Activated T-cell treated with anti-CD3 and anti-CD28 coated beads, Interleukin-2, amount 50 U/mL, for 72 hours (primary cell): Measurements from ENCODE around the gene MRPL43. TPM values are rescaled to one million over a fixed set of nuclear protein-coding genes. Genes with fewer than 3 reads are reported as not detected.
A peak's percentile ranks its signal among the peaks of the same experiment; 100 is the strongest.
"Not testable (repeated sequence)": the region's sequence is repeated elsewhere in the genome, so short reads cannot be mapped to it uniquely, and the experiment has no call there.

Source experiments
- ATAC-seq, 2 donors: fragments of 150-1000 bp; cut with Tn5 transposase; replicated peaks in 1 of 2; 2 replicates each; pipeline ENCODE4 v1.10.0; 2021; ENCODE audit warnings: moderate library complexity in 2 of 2, mild to moderate bottlenecking in 1 of 2
- DNase-seq, 2 donors: peaks; one replicate each; pipeline ENCODE4 v3.0.0; 2021 to 2022; ENCODE audit warnings: mixed read lengths in 1 of 2
- H3K27ac Mint-ChIP-seq: one replicate; pipeline ENCODE4 v1.8.0; 2022; ENCODE audit warnings: mild to moderate bottlenecking, moderate library complexity, mixed read lengths
- H3K27me3 Mint-ChIP-seq: one replicate; pipeline ENCODE4 v1.8.0; 2022; ENCODE audit warnings: low read depth, mixed read lengths
- H3K36me3 Mint-ChIP-seq, 2 donors: one replicate each; pipeline ENCODE4 v1.8.0; 2022; ENCODE audit warnings: mixed read lengths in 2 of 2, mild to moderate bottlenecking in 1 of 2; ENCODE audit not compliant: insufficient read depth in 2 of 2
- H3K4me1 Mint-ChIP-seq: one replicate; pipeline ENCODE4 v1.8.0; 2022; ENCODE audit warnings: low read depth, mixed read lengths
- H3K4me3 Mint-ChIP-seq, 2 donors: one replicate each; pipeline ENCODE4 v1.8.0; 2022; ENCODE audit warnings: mild to moderate bottlenecking in 2 of 2, mixed read lengths in 2 of 2, moderate library complexity in 2 of 2
- H3K9me3 Mint-ChIP-seq, 2 donors: one replicate each; pipeline ENCODE4 v1.8.0; 2022; ENCODE audit warnings: mixed read lengths in 2 of 2
- total RNA-seq, 2 donors: library from RNA; stranded (reverse); gene quantifications; one replicate each; pipeline ENCODE4 v1.2.3, GENCODE V29; 2022

MRPL43 gene
- 10 to 100 TPM; 38.2 to 41.7 TPM for total RNA-seq

DNA sequence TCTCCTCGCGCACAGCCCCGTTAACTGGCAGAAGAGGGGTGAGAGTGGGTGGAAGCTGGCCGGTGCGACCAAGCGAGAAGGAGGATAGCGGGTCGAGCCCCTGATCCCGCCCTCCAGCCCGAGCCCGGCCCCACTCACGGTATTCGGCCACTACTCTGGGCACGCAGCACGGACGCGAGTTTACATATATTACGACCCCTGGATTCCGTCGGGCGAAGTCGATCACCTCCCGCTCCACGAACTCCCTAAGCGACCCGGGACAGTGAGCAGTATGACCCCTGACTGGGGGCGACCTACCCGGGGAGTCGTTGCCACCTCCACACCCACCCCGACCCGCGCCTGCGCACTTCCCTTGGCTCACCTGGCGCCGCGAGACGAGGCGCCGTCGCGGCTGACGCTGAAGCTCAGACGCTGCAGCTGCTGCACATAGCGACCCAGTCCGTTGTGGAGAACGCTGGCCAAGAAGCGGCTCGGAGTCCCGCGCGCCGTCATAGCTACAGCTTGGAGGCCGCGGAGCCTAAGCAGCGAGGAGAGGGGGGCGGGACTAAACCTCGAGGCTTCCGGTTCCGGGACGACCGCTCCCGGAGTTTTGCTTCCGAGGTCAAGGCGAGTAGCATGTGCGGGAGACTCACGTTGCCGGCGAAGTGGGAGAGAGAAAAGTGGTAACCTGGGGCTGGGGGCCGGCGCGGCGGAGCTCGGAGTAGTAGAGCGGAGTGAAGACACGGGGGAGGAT, at the start of gene MRPL43, which contains the start of gene TWNK:
Gene MRPL43, minus strand, starts transcription at position 546 of the 733 bp plus-strand sequence. Its CDS starts 54 bp downstream, at position 492.
Gene TWNK, plus strand, starts transcription at position 592 of the 733 bp plus-strand sequence. CDS start 668 bp downstream, outside the sequence.
- peak; percentile 97 to 98 for ATAC-seq
- Mint-ChIP-seq H3K4me3 (peak within 1 kb of the TSS; percentile 94 to 98), H3K36me3 (peaks cover 10 to 17% of the 10 kb centered on the region in 2 donors), H3K27me3 (no peaks in the 10 kb centered on the region), H3K9me3 (no peaks in the 10 kb centered on the region), H3K4me1 (peaks cover 52% of the 10 kb centered on the region), H3K27ac (peak within 1 kb of the TSS; percentile 86)
- peak; percentile 87 to 89 for DNase-seq

DNA sequence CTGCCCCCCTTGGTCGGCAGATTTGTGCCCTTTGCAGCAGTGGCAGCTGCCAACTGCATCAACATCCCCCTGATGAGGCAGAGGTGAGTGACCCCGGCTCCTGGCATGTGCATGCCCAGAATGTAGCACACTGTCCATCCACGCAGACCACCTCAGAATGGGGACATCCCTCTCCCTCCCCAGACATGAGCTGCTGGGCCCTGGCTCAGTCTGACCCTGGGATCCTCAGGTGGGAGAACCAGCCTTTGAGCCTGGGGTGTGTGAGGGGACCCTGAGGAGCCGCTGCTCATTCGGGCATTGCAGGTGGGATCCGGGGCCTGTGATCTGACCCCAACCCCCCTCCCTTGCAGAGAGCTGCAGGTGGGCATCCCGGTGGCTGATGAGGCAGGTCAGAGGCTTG, 49.4 kb upstream of the MRPL43 start:
- no peak for ATAC-seq
- no peaks in the 10 kb centered on the region for H3K9me3 Mint-ChIP-seq

DNA sequence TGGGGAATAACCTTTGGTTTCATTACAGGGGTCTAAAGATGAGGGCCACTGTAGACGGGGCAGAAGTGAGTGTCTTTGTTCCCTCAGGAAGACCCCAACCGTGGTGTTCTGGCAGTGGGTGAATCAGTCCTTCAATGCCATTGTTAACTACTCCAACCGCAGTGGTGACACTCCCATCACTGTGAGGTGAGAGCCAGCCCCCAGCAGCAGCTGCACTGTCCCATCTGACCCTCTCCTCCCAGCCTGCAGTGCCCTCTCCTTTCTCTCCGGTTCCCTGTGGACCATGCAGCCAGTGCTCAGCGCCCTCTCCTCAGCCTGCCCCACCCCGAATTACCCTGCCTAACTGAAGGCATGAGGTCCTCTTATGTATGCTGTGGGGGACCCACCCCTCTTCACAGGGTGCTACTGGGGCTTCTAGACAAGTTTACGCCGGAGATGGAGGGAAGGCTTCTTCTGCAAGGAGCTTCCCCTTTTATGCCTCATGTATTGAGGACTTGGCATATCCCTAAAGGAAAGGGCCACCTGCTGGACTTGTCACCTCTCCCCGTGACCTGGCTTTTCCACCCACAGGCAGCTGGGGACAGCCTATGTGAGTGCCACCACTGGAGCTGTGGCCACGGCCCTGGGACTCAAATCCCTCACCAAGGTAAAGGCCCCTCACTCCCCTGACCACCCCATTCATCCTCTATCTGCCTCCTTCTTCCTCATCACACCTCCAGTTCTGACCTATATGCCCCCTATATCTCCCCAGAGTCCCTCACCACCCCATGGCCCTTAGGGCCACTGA, 48.8 kb upstream of the MRPL43 start:
- no peak for DNase-seq
- no peak overlapping the region for H3K4me3 Mint-ChIP-seq
- H3K4me1 Mint-ChIP-seq = peaks cover 18% of the 10 kb centered on the region
- H3K27ac Mint-ChIP-seq = no peak overlapping the region
- no peak for ATAC-seq
- no peaks in the 10 kb centered on the region for H3K36me3 Mint-ChIP-seq
- no peaks in the 10 kb centered on the region for H3K9me3 Mint-ChIP-seq
- no peaks in the 10 kb centered on the region for H3K27me3 Mint-ChIP-seq

More for the DNA sequence above, 49.4 kb upstream of the MRPL43 start:
- H3K36me3 Mint-ChIP-seq = no peaks in the 10 kb centered on the region
- no peaks in the 10 kb centered on the region for H3K27me3 Mint-ChIP-seq
- no peak overlapping the region for H3K4me3 Mint-ChIP-seq
- no peak for DNase-seq
- peaks cover 15% of the 10 kb centered on the region for H3K4me1 Mint-ChIP-seq
- H3K27ac Mint-ChIP-seq = no peak overlapping the region

DNA sequence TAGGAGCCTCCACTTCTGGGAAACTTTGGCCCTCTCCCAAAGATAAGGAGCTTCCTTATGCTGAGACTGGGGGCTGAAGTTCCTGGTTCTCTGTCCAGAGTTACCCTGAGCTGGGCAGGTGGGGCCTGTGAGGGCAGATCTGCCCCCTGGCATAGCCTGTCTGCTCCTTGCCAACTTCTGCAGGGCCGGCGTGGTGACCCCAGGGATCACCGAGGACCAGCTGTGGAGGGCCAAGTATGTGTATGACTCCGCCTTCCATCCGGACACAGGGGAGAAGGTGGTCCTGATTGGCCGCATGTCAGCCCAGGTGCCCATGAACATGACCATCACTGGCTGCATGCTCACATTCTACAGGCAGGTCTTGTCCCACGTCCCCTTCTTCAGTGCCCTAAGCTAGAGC, 48.0 kb upstream of the MRPL43 start:
- H3K4me1 Mint-ChIP-seq = peaks cover 18% of the 10 kb centered on the region
- no peaks in the 10 kb centered on the region for H3K9me3 Mint-ChIP-seq
- no peaks in the 10 kb centered on the region for H3K36me3 Mint-ChIP-seq
- no peak overlapping the region for H3K4me3 Mint-ChIP-seq
- no peaks in the 10 kb centered on the region for H3K27me3 Mint-ChIP-seq
- ATAC-seq (no peak), DNase-seq (no peak)
- H3K27ac Mint-ChIP-seq = no peak overlapping the region

DNA sequence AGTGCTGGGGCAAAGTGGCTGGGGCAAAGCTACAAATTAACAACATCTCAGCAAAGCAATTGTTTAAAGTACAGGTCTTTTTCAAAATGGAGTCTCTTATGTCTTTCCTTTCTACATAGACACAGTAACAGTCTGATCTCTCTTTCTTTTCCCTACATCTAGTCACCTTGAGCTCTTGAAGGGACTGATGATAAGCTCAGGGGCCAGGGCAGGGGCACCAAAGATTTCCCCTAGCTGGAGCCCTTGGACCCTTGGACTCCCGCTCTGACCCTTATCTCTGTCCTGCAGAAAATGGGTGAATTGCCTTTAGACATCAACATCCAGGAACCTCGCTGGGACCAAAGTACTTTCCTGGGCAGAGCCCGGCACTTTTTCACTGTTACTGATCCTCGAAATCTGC, 47.1 kb upstream of the MRPL43 start:
- peaks cover 18% of the 10 kb centered on the region for H3K4me1 Mint-ChIP-seq
- H3K4me3 Mint-ChIP-seq, H3K9me3 Mint-ChIP-seq, ATAC-seq, H3K27me3 Mint-ChIP-seq, DNase-seq, H3K27ac Mint-ChIP-seq, H3K36me3 Mint-ChIP-seq: not testable (repeated sequence)

DNA sequence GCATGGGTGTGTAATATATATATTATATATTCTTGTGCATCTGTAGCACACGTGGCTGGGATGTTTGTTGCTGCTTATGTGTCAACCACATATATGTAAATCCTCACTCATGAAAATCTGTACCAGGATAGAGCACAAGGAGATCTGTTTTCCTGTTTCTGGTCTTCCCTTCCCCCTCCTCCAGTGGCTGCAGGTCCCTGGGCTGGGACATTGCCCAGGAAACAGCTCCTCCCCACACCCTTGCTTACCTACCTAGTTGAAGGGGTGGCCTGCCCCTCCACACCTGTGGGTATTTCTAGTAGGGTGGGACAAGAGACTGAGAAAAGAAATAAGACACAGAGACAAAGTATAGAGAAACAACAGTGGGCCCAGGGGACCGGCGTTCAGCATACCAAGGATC, 46.0 kb upstream of the MRPL43 start:
- DNase-seq = no peak
- Mint-ChIP-seq H3K9me3 (no peaks in the 10 kb centered on the region), H3K36me3 (no peaks in the 10 kb centered on the region), H3K4me3 (peak overlapping the region; percentile 20 to 56), H3K27ac (no peak overlapping the region), H3K27me3 (peaks cover 7% of the 10 kb centered on the region), H3K4me1 (peaks cover 18% of the 10 kb centered on the region)
- no peak for ATAC-seq

DNA sequence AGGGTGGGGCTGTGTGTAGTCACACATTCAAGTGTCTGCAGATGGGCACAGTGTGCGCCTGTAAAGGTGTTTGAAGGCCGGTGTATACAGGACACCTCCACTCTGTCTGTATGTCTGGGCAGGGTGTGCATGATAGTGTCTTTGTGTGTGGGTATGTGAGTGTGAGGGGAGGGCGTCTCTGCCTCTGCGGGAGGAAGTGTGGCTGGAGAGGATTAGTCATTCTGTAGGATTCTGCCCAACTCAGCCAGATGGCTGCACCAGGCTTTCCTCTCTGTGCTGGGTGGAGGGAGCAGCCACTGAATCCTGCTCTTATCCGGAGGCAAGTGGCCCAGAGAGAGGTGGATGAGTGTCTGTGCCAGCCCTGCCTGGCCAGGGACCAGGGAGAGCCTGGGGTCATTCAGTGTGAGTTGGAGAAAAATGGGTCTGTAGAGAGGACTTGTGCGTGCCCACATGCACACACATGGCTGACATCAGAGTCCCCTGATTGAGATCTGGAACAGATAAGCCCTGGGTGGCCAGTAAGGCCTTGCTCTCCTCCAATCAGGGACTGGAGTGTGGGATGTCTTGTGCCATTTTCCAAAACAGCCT, 45.4 kb upstream of the MRPL43 start:
- ATAC-seq = peak; percentile 62 to 70
- Mint-ChIP-seq H3K9me3 (no peaks in the 10 kb centered on the region), H3K27ac (peak overlapping the region; percentile 3), H3K4me1 (peaks cover 18% of the 10 kb centered on the region), H3K4me3 (peak overlapping the region; percentile 84 to 91), H3K36me3 (no peaks in the 10 kb centered on the region), H3K27me3 (peaks cover 7% of the 10 kb centered on the region)
- peak; percentile 56 to 68 for DNase-seq

DNA sequence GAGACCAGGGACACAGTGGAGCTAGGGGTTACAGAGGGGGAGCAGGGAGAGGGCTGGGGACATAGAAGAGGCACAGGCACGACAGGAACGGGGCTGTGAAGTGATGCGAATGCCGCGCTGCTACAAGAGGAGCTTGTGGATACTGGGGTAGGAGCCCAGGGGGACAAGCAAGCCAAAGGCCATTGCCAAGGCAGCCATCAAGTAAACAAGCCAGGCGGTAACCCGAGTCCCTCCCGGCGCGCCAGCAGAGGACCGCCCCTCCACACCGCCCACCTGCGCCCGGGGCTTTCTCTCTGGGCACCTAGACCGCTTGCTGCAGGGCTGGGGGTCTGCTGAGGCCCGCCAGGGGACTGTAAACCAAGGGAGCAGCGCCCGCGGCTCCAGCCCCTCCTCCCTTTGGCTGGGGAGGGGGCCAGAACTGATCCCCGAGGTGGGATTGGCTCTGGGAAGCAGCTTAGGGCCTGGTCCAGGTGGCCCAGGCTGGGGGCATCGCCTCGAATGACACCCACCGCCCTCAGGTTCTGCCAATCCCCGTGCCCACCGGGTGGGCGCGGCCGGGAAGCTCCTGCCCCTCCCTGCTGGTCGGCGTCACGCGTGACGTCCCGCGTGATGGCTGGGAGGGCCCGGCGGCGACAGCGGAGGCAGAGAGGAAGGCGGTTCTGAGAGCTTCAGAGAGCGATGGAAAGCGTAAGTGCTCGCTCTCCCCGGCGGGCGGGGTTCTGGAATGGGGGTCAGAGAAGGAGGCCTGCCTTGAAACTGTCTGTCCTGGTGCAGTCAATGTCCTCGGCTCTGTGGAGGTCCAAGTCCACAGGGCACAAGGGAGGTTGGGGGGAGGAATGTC, 44.7 kb upstream of the MRPL43 start:
- H3K9me3 Mint-ChIP-seq = no peaks in the 10 kb centered on the region
- ATAC-seq (peak; percentile 46 to 61), DNase-seq (peak; percentile 68 to 69)
- H3K4me1 Mint-ChIP-seq = peaks cover 18% of the 10 kb centered on the region
- H3K27me3 Mint-ChIP-seq = peaks cover 7% of the 10 kb centered on the region
- H3K36me3 Mint-ChIP-seq = no peaks in the 10 kb centered on the region
- H3K27ac Mint-ChIP-seq = peak overlapping the region; percentile 38
- peak overlapping the region; percentile 84 to 91 for H3K4me3 Mint-ChIP-seq

DNA sequence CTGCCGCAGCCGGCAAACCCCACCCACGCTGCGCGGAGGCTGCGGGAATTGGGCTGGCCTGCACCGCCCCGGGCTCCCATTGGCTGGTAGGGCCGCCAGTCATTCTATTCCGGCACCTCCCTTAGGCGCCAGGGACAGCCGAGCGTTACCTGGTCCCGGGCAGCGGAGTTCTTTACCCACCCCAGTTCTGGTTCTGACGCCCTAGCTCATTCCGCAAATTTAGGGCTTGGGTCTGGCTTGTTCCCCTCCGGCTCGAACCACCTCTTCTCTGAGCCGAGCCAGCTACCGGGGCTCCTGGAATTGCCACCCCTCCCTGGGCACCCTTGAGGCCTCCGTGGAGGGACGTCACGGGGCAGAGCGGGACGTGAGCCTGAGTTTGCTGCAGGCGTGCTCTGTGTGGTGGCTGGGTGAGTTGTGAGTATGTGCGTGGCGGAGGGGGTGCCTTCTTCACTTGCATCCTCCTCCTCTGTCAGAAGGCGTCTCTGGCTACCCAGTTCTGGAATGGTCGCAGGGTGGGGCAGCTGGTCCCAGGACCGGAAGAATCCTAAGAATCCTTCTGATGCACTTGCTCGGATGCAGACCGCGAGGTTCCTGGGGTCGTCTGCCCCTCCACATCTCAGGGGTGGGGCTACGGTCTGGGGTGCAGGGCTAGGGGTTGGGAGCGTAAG, 44.0 kb upstream of the MRPL43 start, which contains the start of the genes PDZD7 and SFXN3:
Gene PDZD7, minus strand, starts transcription at position 2 of the 668 bp plus-strand sequence. CDS start 910 bp downstream, outside the sequence.
Gene SFXN3, plus strand, starts transcription at position 107 of the 668 bp plus-strand sequence. CDS start 3,461 bp downstream, outside the sequence.
- ATAC-seq = peak; percentile 85 to 87
- Mint-ChIP-seq H3K4me3 (peak within 1 kb of the TSS; percentile 84 to 91), H3K4me1 (peaks cover 18% of the 10 kb centered on the region)

DNA sequence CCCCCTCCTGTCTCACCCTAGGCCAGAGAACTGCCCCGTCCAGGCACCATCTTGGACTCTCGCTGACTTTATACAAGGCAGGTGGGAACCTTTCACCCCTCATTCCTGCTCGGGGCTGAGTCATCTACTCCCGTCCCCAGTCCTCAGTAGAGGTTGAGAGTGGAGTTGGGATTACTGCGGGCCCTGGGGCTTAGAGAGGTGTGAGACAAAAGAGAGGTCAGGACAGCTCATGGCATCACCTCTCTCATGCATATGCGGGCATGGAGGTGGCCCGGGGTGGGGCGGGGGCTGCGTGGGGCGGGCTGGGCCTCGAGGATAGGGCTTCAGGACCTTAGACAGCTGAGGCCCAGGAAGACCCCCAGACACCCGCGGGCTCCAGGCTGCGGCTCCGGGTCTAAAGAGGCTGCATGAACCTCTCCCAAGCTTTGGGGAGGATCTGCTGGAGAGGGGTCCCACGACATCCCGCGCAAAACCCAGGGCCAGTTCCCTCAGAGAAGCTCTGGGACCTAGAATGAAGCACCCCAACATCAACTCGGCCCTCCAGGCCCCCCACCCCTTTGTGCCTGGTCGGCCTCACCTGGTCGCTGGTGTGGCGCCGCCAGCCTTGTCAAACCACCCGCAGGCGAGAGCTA, 43.3 kb upstream of the MRPL43 start:
- Mint-ChIP-seq H3K9me3 (no peaks in the 10 kb centered on the region), H3K4me1 (peaks cover 18% of the 10 kb centered on the region), H3K27me3 (peaks cover 7% of the 10 kb centered on the region), H3K4me3 (peak overlapping the region; percentile 84 to 91), H3K27ac (no peak overlapping the region), H3K36me3 (no peaks in the 10 kb centered on the region)
- ATAC-seq (no peak), DNase-seq (no peak)

More for the DNA sequence above, 44.0 kb upstream of the MRPL43 start, which contains the start of the genes PDZD7 and SFXN3:
- DNase-seq = peak; percentile 97 to 98
- peak within 1 kb of the TSS; percentile 38 for H3K27ac Mint-ChIP-seq
- peaks cover 7% of the 10 kb centered on the region for H3K27me3 Mint-ChIP-seq
- H3K36me3 Mint-ChIP-seq = no peaks in the 10 kb centered on the region
- H3K9me3 Mint-ChIP-seq = no peaks in the 10 kb centered on the region

DNA sequence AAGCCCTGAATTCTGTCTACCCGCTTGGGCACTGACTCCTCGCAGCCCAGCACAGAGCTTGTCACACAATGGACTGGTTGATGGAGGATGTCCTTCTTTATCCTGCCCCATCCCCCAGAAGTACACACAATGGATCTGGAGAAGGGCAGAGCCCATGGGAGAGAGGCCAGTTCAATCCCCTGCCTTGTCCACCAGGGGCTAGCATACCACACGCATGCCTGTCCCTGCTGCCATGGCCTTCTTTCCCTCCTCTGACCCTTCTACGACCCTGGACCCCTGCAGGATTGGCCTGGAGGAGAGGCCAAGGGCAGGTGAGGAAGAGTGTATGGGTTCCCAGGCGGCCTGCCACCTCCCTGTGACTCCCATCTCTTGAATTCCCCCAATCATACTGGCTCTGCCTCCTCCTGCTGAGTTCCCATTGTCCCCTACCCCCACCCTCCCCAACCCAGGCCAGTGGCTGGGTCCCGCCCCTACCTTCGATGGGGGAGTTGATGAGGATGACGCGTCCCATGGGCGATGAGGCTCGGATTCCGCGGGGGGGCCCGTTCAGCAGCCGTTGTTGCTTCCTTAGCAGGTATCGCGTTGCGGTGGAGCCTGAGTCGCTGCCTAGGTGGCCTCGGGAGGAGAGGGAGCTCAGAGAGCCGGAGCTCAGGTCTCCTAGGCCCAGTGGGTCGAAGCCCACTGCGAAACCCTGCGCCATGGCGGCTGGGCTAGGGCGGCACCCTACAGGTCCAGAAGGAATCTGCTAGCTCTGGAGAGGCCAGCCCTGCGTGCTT, 42.4 kb upstream of the MRPL43 start:
- Mint-ChIP-seq H3K36me3 (no peaks in the 10 kb centered on the region), H3K27me3 (peaks cover 7% of the 10 kb centered on the region), H3K4me1 (peaks cover 18% of the 10 kb centered on the region), H3K27ac (no peak overlapping the region), H3K4me3 (no peak overlapping the region), H3K9me3 (no peaks in the 10 kb centered on the region)
- no peak for ATAC-seq
- no peak for DNase-seq
